Hepatocyte (in vitro differentiated cells): Measurements from ENCODE around the gene PARP6. TPM values are rescaled to one million over a fixed set of nuclear protein-coding genes. Genes with fewer than 3 reads are reported as not detected.

ENCODE experiments used
- DNase-seq: peaks from one replicate; pipeline ENCODE4 v3.0.0-alpha.2; 2016; ENCODE audit warnings: low spot score
- H2AFZ ChIP-seq: fragments of 200-600 bp; sonication (generic); 2 replicates; pipeline ENCODE4 v1.6.0; 2016; ENCODE audit warnings: antibody characterized with exemption, mild to moderate bottlenecking
- H3K27ac ChIP-seq: fragments of 200-600 bp; sonication (generic); 2 replicates; pipeline ENCODE4 v1.5.1; 2016; ENCODE audit warnings: mild to moderate bottlenecking
- H3K27me3 ChIP-seq: fragments of 200-600 bp; sonication (generic); 2 replicates; pipeline ENCODE4 v1.6.1; 2016
- H3K36me3 ChIP-seq: fragments of 200-600 bp; sonication (generic); replicated peaks from 2 replicates; pipeline ENCODE4 v1.5.1; 2016; ENCODE audit warnings: low read depth; ENCODE audit not compliant: insufficient read depth
- H3K4me1 ChIP-seq: fragments of 200-600 bp; sonication (generic); 2 replicates; pipeline ENCODE4 v1.5.1; 2016; ENCODE audit warnings: mild to moderate bottlenecking, moderate library complexity; ENCODE audit not compliant: insufficient read depth
- H3K4me2 ChIP-seq: fragments of 200-600 bp; sonication (generic); 2 replicates; pipeline ENCODE4 v1.6.0; 2016
- H3K4me3 ChIP-seq: fragments of 200-600 bp; sonication (generic); 2 replicates; pipeline ENCODE4 v1.5.1; 2016; ENCODE audit warnings: mild to moderate bottlenecking
- H3K79me2 ChIP-seq: fragments of 200-600 bp; sonication (generic); 2 replicates; pipeline ENCODE4 v1.6.0; 2017; ENCODE audit warnings: mild to moderate bottlenecking
- H3K9me2 ChIP-seq: fragments of 200-600 bp; sonication (generic); replicated peaks from 2 replicates; pipeline ENCODE4 v1.6.0; 2017; ENCODE audit warnings: mild to moderate bottlenecking; ENCODE audit not compliant: insufficient read depth
- H3K9me3 ChIP-seq: fragments of 200-600 bp; sonication (generic); 2 replicates; pipeline ENCODE4 v1.5.1; 2016; ENCODE audit warnings: low read depth, mild to moderate bottlenecking
- H4K20me1 ChIP-seq: fragments of 200-600 bp; sonication (generic); 2 replicates; pipeline ENCODE4 v1.6.0; 2016; ENCODE audit warnings: mild to moderate bottlenecking; ENCODE audit not compliant: insufficient read depth, poor library complexity, severe bottlenecking
- EZH2 ChIP-seq: fragments of 200-600 bp; sonication (generic); IDR thresholded peaks from 2 replicates; pipeline ENCODE4 v1.6.1; 2016; ENCODE audit warnings: antibody characterized with exemption, mild to moderate bottlenecking, borderline replicate concordance
- EZH2phosphoT487 ChIP-seq: fragments of 200-600 bp; sonication (generic); IDR thresholded peaks from one replicate; pipeline ENCODE4 v1.6.1; 2018; ENCODE audit warnings: antibody characterized with exemption, mild to moderate bottlenecking, low read depth, moderate library complexity; ENCODE audit not compliant: unreplicated experiment, severe bottlenecking
- WGBS: methylation state at CpG from one replicate; pipeline ENCODE4 v1.1.6; 2016; ENCODE audit warnings: low lambda C conversion rate; ENCODE audit errors: missing lambda C conversion rate; 5-methylcytosine and 5-hydroxymethylcytosine counted together
- polyA plus RNA-seq: library from polyadenylated mRNA; unstranded; fragments of >200 nt; fragmentation: Nextera tagmentation; extraction: Ambion mirVana; gene quantifications from 2 replicates; pipeline ENCODE4 v1.2.1, GENCODE V29; 2016
- total RNA-seq: library from RNA; depleted of rRNA; stranded (reverse); fragments of >200 nt; gene quantifications from 2 replicates; pipeline ENCODE4 v1.2.3, GENCODE V29; 2014
- TF ChIP-seq, protein P1 (sequence below): fragments of 200-600 bp; sonication (generic); IDR thresholded peaks from 2 replicates; pipeline ENCODE4 v1.5.1; 2016; ENCODE audit warnings: antibody characterized with exemption, mild to moderate bottlenecking; ENCODE audit not compliant: poor library complexity

The PARP6 gene
- total and polyA plus RNA-seq, 2 experiments from 2014 or later = 57.1 to 61.4 TPM

DNA sequence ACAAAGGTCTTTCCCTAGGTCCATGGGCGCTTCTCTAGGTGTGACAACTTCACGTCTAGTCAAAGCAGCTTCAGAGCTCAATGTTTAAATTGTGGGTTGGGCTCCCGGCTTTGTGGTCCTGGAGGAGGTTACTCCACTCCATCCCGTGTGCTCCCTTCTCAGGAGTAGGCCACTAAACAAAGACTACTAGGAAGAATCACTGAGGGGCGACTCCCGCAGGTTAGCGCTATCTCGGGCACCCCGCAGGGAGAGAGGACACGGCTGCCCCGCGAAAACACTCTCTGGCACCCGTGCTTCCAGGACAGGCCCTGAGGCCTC lies 500 bp downstream of the PARP6 start:
- Histone ChIP-seq H3K36me3 (no peaks in the 10 kb centered on the region), H3K4me1 (peaks cover 11% of the 10 kb centered on the region), H3K9me2 (no peaks in the 10 kb centered on the region), H3K9me3 (no peaks in the 10 kb centered on the region), H4K20me1 (no peaks in the 10 kb centered on the region), H3K4me3 (peak overlapping the region; percentile 89), H2AFZ (peak overlapping the region; percentile 87), H3K27me3 (no peaks in the 10 kb centered on the region), H3K4me2 (peak overlapping the region; percentile 88), H3K27ac (peak overlapping the region; percentile 94), H3K79me2 (peaks cover 41% of the 10 kb centered on the region)
- DNase-seq = peak; percentile 41
- 4% methylated on average over 13 of the region's 13 CpGs for WGBS
- TF ChIP-seq, protein P1, sequence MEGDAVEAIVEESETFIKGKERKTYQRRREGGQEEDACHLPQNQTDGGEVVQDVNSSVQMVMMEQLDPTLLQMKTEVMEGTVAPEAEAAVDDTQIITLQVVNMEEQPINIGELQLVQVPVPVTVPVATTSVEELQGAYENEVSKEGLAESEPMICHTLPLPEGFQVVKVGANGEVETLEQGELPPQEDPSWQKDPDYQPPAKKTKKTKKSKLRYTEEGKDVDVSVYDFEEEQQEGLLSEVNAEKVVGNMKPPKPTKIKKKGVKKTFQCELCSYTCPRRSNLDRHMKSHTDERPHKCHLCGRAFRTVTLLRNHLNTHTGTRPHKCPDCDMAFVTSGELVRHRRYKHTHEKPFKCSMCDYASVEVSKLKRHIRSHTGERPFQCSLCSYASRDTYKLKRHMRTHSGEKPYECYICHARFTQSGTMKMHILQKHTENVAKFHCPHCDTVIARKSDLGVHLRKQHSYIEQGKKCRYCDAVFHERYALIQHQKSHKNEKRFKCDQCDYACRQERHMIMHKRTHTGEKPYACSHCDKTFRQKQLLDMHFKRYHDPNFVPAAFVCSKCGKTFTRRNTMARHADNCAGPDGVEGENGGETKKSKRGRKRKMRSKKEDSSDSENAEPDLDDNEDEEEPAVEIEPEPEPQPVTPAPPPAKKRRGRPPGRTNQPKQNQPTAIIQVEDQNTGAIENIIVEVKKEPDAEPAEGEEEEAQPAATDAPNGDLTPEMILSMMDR = no peak
- TF ChIP-seq EZH2phosphoT487 (no peak), EZH2 (no peak)

DNA sequence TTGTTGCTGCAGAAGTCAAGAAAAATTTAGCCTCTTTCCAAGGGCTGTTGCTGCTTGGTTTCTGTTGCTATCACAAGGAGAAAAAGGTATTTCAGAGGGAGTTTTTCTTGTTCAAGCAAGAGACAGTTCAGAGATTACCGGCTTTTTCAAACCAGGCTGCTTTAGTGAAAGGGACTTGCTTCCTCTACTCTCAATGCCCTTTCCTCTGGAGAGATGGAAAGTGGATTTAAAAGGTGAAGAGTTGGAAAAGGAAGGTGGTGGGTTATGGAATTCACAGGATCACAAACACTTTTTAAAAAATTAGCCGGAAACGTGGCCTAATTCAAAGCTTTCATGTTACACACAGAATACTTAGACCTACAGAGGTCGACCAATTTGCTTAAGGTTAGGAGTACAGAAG lies 1.1 kb downstream of the PARP6 start:
- Histone ChIP-seq H3K4me1 (peaks cover 11% of the 10 kb centered on the region), H2AFZ (no peak overlapping the region), H4K20me1 (no peaks in the 10 kb centered on the region), H3K27ac (peak overlapping the region; percentile 94), H3K27me3 (no peaks in the 10 kb centered on the region), H3K4me3 (peak overlapping the region; percentile 89), H3K79me2 (peaks cover 41% of the 10 kb centered on the region), H3K9me2 (no peaks in the 10 kb centered on the region), H3K36me3 (no peaks in the 10 kb centered on the region), H3K9me3 (no peaks in the 10 kb centered on the region), H3K4me2 (peak overlapping the region; percentile 88)
- 92% methylated on average over 4 of the region's 4 CpGs for WGBS
- DNase-seq = no peak
- TF ChIP-seq EZH2 (no peak), EZH2phosphoT487 (no peak)
- TF ChIP-seq, protein P1 = no peak

DNA sequence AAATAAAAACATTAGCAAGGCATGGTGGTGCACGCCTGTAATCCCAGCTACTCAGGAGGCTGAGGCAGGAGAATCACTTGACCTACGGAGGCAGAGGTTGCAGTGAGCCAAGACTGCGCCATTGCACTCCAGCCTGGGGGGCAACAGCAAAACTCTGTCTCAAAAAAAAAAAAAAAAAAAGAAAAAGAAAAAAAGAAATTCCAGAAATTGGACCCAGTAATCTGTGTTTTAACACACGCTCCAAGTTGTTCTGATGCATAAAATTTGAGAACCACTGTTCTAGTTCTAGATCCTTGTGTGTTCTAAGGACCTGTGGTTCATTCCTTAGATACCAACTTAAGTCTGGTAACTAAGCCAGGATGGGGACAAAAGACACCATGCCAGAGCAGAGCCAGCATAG lies 2.6 kb downstream of the PARP6 start:
- H3K27me3 ChIP-seq = no peaks in the 10 kb centered on the region
- H3K27ac ChIP-seq = no peak overlapping the region
- no peak overlapping the region for H2AFZ ChIP-seq
- H3K79me2 ChIP-seq = peaks cover 41% of the 10 kb centered on the region
- no peaks in the 10 kb centered on the region for H4K20me1 ChIP-seq
- peaks cover 11% of the 10 kb centered on the region for H3K4me1 ChIP-seq
- WGBS = 97% methylated on average over 4 of the region's 4 CpGs
- H3K9me2 ChIP-seq = no peaks in the 10 kb centered on the region
- H3K36me3 ChIP-seq = no peaks in the 10 kb centered on the region
- no peak overlapping the region for H3K4me3 ChIP-seq
- TF ChIP-seq, protein P1 = no peak
- TF ChIP-seq EZH2phosphoT487 = no peak
- no peak for TF ChIP-seq EZH2
- H3K9me3 ChIP-seq = no peaks in the 10 kb centered on the region
- no peak for DNase-seq
- H3K4me2 ChIP-seq = no peak overlapping the region

DNA sequence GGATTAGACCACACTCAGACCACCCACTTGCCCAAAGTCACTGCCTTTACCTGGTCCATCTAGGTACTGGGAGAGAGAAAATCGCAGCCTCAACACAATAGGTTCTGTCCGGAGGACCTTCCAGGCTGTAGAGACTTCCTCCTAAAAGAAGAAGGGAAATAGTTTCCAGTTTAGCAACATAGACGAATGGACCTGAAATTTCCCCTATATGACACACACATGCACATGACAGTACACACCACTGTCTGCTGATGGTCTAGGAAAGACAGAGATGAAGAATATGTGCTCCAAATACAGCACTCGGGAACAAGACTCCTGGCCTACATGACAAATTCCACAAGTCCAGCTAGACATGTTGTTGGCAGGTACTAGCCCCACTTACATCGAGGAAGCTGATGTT lies 7.3 kb downstream of the PARP6 start:
- Histone ChIP-seq H3K27me3 (no peaks in the 10 kb centered on the region), H3K9me2 (no peaks in the 10 kb centered on the region), H2AFZ (no peak overlapping the region), H3K9me3 (no peaks in the 10 kb centered on the region), H3K4me3 (no peak overlapping the region), H3K4me1 (no peaks in the 10 kb centered on the region), H3K4me2 (no peak overlapping the region), H3K79me2 (peaks cover 20% of the 10 kb centered on the region), H3K36me3 (no peaks in the 10 kb centered on the region), H3K27ac (no peak overlapping the region), H4K20me1 (no peaks in the 10 kb centered on the region)
- DNase-seq = no peak
- 92% methylated on average over 5 of the region's 5 CpGs for WGBS
- TF ChIP-seq, protein P1 = no peak
- no peak for TF ChIP-seq EZH2phosphoT487
- TF ChIP-seq EZH2 = no peak
